Measurements from ENCODE around the gene ZNF850.

- no peak for TF ChIP-seq CTCF (IDR thresholded peaks at IDR 0.05)
- no peak for TF ChIP-seq POLR2A (IDR thresholded peaks at IDR 0.05)
Observed at GRCh38 chr19:36679455-36679854, 93.2 kb downstream of the ZNF850 start.

Measured in heart left ventricle (tissue), 13 donors.